Stimulated activated CD8-positive, alpha-beta memory T cell treated with anti-CD3 and anti-CD28 coated beads, Interleukin-15, amount 100 ng/mL, for 4 hours (primary cell): ENCODE measurements around the gene MYO16.

Source experiments
- DNase-seq, 2 donors: peaks; one replicate each; pipeline ENCODE4 v3.0.0-alpha.2; 2020; ENCODE audit warnings: low read depth in 2 of 2

Gene MYO16

DNA sequence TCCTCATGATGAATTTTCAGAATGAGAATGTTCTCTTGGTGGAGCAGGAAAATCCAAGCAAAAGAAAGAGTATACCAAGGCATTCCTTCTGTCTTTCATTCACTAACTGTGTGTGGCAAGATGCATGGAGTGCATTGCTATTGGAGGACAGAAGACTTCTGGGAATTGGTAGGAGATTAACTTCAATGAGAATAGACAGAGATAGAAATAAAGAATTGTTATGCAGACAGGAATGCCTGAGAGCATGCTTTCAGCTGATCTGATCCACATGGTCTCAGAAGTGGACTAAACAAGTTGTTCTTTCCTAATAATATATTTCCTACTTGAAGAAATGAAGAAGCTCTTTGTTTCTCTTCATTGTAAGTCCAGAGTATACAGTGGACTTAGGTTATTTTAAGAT, 303.6 kb downstream of the MYO16 start:
- DNase-seq = no peak

DNA sequence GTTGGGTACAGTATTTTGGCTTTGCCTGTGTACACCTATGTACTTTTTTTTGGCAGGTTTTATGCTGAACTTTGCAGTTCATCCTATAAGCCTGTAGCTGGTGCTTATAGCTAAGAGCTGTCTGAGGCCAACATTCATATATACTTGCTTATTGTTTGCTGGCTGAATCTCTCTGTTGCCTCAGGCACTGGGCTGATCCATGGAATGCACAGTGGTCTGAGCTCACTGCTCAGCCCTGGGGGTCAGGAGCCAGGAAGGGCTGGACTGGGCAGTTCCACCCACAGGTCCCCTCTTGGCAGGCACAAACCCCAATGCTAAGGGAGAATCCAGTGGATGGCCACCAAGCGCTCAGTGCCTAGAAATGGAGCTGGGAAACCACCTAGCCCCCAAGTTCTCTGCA, 308.7 kb downstream of the MYO16 start:
- DNase-seq = no peak

DNA sequence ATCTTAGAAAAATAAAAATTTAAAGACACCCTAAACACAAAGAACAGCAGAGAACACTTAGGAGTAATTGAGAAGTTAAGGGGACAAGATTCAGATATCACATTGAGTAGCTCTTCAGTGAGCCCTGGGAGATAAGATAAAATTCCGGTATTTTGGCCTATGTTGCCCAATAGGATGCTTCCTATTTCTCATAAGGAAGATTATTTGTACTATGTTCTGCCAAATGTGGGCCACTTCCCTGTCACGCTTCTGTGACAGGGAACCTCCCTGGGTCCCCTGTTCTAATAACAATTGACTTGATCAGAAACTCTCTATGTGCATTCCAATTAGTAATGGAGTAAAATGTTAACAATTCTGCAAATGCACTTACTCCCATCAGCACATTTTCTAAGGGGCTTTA, 310.7 kb downstream of the MYO16 start:
- no peak for DNase-seq

DNA sequence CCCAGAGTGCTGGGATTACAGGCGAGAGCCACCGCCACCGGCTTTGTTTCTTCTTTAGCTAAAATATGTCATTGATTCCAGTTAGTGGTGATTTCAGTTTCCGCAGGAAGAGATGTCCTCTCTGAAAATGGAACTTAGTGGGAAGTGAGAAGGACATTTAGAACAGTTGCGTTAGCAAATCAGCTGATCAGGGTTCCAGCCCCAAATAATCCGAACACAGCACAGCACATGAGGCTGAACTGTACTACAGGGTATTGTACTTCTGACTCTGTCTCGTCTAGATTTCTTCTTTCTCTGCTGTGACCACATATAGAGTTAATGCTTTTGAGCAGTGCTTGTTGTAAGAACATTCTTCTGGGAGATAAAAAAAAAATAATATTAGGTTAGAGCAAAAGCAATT, 314.4 kb downstream of the MYO16 start:
- DNase-seq = no peak

DNA sequence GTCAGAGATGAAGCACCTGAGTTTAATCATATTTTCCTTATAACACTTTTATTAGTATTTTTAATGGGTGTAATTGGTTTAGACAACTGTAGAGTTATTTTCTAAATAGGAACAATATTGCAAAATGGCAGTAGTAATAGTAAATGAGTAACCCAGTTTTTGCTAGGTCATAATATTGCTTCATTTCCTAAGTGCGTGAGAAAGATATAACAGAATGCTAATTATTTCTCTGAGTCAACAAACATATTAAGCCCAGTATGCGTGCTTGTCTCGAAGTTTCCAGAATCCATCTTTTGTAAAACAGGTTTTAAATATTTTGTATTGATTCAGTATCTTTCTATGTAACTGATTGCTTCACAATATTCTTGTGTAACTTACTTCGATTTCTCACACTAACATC, 315.3 kb downstream of the MYO16 start:
- DNase-seq = no peak

DNA sequence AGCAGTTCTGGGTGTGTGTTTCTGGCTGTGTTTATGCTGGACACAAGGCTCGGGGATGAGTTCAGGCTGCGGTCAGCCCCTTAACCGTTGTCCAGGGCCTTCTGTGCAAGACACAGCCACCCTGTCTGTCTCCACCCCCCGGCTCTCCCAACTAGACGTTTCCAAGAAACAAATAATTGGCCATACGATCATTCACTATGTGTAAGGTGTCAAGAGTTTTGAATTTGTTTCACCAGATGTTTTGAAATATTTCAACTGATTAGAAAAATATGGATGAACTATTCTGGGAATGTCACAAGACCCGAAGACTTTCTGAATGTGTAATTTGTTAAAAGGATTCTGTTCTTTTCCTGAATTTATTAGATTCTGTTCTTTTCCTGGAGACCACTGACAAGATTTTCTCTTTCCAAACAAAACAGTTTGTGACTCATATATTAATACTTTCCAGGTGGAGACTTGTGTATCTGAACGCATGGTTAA, 318.2 kb downstream of the MYO16 start:
- no peak for DNase-seq

DNA sequence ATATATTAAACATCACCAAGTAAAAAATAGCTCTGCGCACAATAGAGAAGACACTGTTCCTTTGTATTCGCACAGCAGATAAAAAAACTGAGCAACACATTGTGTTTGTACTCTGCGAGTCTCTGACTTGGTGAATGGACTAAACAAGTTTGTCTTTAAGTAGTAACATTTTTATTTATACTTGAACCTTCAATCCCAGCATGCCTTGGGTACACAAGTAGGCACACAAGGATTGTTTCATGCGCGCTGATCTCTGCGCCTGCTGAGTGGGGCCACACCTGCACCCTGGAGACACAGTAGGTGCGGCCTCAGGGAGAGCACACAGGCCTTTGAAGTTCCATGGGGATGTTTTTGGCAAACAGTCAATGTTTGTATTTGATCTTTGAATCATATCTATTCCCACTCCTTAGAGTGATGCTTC, 318.9 kb downstream of the MYO16 start:
- DNase-seq = no peak

DNA sequence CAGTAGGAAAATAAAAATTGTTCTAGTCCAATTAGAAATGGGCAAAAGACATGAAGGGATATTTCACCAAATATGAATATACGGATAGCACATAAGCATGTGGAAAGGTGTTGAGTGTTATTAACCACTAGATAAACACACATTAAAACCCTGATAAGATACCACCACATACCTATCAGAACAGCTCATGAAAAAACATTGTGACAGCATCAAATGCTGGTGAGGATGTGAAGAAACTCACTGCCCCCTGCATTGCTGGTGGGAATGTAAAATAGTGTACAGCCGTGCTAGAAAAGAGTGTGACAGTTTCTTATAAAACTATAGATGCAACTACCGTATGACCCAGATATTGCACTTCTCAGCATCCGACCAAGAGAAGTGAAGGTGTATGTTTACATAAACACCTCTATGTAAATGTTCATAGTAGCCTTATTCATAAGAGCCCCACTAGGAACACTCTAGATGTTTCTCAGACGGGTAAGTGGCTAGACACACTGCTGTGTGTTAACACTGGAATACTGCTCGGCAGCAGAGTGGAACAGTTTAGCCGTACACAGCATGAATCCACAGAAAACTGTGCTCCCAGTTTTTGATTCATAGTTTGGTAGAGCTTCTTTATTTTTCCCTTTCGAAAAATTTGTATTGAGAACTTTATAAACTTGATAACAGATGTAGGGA, 321.1 kb downstream of the MYO16 start:
- no peak for DNase-seq

DNA sequence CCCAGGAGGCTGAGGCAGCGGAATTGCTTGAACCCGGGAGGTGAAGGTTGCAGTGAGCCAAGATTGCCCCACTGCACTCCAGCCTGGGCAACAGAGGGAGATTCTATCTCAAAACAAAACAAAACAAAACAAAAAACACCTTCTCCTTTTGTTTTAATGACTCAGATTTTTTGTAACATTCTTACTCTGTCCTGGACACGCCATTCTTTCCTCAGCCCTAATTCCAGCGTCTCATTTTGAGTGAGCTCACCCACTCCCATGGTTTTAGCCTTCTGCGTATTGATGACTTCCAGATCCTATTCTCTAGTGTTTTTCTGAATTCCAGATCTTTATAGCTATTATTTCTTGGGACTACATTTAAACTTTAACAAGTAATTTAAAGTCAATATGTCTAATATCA, 326.3 kb downstream of the MYO16 start:
- DNase-seq = no peak

DNA sequence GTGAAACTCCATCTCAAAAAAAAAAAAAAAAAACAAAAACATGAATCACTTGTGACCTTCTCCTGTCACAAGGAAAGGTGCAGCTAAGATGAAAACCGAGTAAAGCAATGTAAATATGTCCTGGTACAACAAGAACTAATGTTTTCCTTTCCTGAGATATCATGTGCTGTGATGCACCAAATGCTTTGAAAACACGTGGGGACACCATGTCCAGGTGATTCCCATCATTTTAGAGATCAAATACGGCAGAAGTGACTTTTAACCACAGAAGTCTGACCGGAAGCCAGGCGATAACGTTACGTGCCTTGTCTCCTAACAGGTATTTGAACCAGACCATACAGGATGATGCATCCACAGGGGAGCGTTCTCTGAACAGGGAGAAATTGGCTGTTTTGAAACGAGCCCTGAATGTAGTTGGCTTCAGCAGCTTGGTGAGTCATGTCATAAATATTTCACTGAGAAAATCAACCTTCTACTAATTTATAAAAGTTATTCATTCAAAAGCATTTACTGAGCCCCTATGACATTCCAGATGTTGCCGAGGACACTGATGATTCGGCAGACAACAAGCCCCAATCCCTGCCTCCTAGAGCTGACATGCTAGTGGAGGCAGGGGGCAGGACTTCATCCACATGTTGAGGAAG, 328.1 kb downstream of the MYO16 start:
- DNase-seq = no peak

DNA sequence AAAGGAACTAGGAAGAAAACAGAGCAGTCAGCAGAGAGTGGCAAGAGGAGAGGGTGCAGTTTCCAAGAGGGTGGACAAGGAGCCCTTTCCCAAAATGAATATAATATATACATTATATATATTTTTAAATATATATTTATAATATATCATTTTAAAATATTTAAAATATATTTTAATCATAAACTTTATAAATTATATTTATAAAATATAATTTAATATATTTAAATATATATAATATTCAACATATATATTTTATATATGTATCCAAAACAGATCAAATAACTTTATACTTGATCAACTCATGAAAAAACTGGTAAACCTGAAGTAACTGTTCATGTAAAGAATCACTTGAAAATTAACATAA, 328.6 kb downstream of the MYO16 start:
- DNase-seq = no peak

DNA sequence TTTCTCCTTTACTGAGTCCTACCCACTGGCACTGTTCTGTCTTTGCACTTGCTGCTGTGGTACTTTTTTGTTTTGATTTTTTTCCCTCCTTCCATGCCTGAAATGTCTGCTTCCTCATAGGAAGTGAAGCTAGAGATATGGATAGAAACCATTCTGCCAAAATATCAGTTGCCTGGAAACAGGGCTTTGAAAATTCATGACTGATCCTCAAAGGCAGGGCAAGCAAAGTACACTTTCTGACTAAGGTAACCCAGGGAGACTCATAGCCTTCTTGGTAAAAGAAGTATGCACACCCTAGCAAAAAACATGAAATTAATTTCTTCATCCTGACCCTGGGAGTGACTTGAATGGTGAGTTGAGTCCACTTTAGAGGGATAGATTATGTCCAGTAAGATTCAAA, 329.8 kb downstream of the MYO16 start:
- DNase-seq = no peak

DNA sequence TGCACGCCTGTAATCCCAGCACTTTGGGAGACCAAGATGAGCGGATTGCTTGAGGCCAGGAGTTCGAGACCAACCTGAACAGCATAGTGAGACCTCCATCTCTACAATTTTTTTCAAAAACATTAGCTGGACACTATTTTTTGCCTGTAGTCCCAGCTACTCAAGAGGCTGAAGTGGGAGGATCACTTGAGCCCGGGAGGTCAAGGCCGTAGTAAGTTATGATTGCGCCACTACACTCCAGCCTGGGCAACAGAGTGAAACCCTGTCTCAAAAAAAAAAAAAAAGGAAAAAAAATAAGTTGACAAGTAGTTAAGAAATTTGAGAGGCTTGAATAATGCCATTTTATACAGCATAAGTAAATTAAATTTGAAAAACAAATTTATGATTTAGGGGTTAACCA, 330.6 kb downstream of the MYO16 start:
- no peak for DNase-seq

DNA sequence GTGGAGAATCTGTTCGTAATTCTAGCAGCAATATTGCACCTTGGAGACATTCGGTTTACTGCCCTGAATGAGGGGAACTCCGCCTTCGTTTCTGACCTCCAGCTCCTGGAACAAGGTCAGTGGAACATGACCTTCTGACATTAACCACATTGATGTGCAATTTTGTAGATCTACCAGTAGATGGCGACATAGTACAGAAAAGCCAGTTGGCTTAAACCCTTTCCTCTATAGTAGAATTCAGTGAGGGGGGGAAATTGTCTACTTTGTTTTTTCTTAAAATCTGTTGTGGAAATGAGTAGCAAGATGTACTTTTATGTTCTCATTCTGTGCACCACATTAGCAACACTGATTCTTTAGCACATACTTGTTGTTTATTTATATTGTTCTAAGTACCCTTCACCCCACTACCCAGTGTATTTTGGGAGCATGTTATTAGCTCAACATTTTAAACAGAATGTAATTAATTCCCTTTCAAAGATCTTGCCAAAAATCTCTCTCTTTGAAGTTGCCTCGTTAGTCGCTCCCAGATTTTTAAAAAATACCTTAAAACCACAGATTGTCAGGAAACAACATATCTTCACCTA, 332.2 kb downstream of the MYO16 start:
- DNase-seq = no peak

DNA sequence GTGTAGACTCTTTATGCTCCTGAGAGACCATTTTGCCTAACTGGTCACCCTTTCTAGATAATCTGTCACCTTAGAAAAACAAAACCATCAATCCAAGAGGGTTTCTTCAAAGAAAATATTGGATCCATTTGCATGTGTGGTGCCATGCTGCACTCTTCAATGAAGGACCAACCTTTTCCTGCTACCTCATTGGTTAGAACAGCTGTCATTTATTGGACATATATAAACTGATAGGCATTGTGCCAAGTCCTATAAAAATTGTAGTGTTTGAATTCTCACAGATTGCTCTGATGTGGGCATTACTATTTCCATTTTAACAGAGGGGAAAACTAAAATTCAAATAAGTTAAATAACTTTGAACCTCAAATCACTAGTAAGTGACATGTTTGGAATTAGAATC, 333.2 kb downstream of the MYO16 start:
- DNase-seq = no peak

DNA sequence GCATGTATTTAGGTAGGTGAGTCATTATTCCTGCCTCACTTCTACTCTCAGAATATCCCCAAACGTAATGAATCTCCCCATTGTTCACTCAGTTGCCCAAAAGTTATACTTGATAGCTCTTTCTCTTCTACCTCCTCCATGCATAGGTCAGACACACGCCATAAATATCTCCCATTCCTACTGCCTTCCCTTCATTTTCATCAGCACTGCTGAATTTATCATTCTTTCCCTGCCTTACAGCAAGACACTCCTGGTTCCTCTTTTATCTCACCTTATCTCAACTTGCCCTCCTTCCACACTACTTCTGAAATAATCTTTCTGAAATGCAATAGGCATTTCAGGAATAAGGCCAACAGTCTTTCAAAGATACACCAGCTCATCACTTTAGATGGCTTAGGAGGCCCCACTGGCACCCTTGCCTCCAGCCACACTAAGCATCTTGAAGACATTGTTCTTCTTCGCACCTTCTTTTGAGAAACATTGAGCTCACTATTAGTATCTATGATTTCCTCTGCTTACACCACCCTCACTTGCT, 333.9 kb downstream of the MYO16 start:
- DNase-seq = no peak

DNA sequence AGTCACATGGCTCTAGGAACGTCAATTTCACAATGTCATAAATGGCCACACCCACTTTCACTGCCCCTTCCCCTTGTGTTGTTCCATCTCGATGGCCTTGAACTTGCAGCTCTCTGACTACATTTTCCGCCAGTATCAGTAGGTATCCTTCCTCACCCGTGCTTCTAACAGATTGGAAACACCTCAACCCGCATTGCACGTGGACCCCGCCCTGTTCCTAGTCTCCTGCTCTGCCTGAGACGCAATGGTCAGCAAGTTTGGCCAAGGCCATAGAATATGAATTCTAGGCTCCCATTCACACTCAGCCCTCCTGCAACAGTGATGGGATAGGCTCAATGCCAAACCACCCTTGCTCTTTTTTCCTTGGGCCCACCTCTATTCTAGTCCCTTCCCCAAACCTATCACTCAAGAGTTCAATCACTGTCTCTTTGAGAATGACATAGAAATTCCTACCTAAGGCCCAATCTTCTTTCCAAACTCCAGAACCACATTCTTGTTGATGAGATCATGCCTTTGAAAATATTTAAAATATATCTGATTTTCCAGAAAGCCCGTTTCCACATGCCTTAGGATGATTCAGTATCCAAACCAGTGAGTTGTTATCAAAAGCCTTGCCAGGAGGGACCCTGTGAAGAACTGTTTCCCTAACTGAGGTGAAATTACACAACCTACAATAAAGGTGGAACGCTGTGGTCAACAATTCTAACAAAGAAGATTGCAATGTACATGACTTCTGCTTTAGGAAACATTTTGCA, 334.6 kb downstream of the MYO16 start:
- no peak for DNase-seq

DNA sequence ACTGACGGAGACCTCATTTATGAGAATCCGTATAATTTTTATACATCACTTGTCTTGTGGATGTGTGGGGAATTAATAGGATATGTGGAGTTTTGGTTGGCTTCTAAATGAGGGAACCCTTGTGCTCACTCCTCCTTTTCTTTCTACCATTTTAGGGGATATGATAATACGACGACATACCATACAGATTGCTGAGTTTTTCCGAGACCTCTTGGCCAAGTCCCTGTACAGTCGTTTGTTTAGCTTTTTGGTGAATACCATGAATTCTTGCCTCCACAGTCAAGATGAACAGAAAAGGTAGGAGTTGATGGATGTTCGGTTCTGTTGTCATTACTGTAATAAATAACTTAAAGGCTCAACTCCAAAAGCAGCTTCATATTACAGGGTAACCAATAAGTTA, 335.2 kb downstream of the MYO16 start:
- no peak for DNase-seq

DNA sequence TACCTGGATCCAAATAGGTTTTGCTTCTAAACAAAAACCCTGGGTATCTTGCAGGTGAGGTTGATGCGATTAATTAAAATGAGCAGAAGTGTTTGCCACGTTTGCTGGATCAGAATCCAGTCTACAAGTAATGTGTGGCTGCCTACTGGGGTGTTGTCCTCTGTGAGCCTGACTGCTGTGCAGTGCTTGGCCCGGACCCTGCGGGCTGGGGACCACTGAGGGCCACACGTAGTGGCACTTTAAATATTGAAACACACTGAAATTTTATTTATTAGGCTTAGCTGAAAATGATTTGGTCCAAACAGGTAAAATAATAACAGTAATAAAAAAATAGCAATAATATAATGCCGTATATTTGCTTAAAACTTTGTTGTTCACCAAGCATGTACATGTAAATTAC, 338.0 kb downstream of the MYO16 start:
- DNase-seq = no peak

DNA sequence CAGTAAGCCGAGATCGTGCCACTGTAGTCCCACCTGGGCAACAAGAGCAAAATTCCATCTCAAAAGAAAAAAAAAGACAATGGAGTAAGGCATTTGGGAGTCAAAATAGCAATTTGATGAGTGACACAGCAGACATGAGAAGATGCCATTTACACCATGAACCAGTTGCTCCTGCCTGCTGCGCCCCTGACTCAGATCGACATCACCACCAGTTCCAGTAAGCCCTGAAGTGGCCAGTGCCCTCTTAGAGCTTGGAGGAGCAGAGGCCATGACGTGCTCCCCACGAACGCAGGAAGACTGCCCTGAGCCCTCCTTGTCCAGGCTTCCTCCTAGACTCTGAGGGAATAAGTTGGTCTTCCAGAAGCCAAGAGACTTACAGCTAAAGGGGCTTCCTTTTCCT, 339.2 kb downstream of the MYO16 start:
- DNase-seq = no peak

DNA sequence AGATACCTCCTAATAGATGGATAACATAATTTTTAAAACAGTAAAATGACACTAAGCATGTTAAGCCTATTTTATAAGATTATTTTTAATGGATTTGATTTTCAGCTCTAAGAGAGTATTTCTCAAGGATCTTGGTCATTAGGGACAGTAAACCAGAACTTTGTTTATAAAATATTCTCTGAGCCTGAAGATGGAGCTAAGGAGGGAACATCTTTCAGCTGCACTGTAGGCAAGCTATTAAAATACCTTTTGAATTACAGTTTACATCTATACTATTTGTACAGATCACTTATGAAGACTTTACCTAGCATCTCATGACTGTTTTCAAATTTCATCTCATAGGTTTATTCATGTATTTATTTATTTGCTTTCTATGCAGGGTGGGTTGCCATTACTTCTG, 345.3 kb downstream of the MYO16 start:
- no peak for DNase-seq

DNA sequence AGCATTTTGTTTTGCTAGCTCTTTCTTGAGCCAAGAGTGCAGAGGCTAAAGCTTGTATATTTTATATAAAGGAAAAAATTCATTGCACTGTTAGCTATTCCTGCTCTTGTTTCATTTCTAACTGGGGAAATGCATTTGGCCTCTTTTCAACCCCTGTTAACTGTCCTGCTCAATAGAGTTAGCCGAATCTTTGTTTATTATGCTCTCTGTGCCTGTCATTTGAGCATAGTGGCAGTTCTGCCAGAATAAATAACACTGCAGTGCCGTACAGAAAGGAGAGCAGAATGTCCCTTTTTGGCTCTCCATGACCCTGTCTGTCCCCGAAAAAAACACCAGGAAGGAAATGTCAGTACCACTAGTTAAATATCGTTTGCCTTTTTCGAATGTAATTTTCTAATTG, 350.8 kb downstream of the MYO16 start:
- DNase-seq = no peak

DNA sequence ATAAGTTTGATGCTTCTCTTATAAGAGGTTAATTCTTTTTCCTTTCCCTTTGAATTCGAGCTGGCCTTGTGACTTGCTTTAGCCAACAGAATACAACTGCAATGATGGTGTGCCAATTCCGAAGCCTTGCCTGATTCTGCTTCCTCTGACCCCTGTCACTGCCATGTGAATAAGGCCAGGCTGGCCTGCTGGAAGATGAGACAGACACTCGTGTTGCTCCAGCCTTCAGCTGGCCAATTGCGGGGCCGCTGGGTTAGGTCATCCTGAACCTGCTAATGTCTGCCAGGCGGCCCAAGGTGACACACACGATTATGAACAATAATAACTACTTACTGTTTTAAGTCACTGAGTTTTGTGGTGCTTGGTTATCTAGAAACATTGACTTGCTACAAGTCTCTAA, 352.0 kb downstream of the MYO16 start:
- DNase-seq = no peak
